Stimulated activated CD4-positive, alpha-beta T cell treated with anti-CD3 and anti-CD28 coated beads, TNF-alpha, amount 100 ng/mL, for 4 hours (primary cell): Measurements from ENCODE around the gene MIER2.

Experiments
- DNase-seq, 3 experiments: peaks; one replicate each; pipeline ENCODE4 v3.0.0-alpha.2; 2020; ENCODE audit warnings: low read depth in 3 of 3

MIER2 gene

DNA sequence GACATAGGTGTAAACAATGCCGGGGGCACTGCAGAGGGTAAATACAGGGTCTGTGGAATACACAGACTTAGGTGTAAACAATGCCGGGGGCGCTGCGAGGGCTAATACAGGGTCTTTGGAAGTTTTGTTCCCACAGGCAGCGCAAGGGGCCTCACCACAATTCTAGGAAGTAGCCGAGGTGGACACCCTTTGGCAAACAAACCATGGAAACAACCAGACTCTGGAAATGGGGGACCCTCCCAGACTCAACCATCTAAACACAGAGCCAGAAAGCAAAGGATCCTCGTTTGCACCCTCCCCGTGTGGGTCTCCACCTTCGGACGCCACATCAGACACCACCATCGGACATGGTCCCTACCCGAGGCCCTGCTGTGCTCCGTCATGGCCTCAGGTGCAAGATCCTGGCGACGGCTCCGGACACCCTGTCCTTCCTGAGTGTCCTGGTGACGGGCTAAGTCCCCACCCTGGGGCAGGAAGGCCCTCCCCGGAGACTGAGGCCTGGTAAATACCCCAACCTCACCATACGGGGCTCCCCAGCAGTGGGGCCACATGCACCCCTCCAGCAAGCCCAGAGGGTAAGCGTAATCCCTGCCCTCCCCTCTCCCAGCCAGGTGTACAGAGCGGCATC, 36.7 kb downstream of the MIER2 start:
- no peak for DNase-seq

DNA sequence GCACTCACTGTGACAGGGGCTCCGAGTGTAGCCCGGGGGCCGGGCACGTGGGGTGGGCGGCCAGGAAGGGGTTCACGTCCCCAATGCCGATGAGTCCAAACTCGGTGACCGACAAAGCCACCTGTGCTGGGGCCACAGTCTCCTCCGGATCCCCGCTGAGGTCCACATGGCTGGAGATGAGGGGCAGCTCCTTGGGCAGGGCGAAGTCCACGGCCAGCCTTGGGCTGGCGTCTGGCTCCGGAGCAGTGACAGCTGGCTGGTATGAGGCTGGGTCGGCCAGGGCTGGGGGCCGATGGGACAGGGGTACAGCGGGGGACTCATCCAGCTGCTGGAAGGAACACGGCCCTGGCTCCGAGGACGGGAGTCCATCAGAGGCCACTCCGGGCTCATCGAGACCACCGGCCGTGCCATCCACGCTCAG, 37.5 kb downstream of the MIER2 start:
- DNase-seq, result no peak

DNA sequence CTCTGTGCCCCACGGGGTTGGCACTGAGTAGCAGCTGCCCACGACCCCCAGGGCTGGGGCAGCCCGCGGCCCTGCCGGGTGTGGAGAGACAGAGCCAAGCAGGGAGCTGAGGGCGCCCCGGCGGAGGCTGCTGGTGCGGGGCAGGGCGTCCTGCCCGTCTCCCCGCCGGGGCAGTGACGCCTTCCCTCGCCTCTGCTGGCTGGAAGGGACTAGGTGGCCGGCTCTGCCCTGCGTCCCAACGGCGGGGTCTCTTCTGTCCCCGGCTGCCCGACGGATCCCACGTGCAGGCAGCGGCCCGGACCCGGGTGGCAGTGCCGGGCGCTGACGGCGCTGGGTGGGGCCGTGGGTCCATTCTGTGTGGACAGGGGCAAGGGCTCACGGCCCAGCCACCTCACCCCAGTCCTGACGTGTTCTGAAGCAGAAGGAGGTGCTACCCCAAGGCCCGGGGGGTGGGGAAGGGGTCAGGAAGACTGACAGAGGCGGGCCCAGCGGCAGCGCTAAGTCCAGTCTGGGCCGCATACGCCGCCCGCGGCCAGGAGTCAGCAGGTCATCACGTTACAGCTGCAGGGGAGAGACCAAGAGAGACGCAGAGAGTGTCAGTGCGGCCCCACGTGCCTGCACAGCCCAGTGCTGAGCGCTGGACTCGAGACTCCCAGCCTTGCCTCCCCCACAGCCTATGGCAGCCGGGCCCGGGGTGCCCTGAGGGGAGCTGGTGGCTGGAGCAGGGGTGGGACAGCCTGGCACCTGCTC, 38.3 kb downstream of the MIER2 start:
- no peak for DNase-seq

DNA sequence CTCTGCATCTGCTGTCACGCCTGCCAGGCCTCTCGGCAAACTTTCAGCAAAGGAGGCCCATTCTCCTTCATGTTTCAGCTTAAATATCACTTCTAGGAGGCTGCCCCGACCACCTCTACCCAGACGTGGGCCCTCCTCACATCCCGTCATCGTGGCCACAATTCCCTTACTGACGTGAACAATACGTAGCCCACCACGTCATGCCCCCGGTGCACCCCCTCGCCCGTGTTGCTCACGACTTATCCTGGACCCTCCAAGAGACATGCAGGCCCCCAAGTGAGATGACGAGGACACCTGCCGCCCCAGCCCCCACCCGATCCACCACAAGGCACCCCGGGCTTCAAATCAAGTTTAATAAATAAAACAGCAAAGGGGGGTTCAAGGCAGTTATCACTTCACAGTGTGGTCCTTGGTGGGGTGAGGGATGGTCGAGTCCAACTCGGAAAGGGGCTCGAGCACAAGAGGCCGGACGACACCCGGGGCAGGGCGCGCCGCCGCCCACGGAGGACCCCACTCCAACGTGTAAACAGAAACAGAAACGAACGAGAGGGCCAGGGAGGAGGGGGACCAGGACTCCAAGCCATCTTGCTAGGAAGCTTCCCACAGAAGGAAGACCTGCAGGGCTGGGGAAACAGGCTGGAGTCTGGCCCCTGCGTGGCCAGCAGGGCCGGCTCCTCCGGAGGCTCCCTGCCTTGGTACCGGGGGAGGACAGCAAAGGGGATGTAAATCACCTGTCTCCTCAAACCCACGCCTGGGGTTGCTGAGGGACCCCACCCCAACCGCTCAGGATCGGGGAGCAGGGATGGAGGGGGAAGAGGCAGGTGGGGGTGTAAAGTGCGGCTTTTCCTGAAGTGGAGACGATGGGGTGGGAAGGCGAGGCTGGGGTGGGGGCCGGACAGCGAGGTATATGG, 39.1 kb downstream of the MIER2 start:
- no peak for DNase-seq

DNA sequence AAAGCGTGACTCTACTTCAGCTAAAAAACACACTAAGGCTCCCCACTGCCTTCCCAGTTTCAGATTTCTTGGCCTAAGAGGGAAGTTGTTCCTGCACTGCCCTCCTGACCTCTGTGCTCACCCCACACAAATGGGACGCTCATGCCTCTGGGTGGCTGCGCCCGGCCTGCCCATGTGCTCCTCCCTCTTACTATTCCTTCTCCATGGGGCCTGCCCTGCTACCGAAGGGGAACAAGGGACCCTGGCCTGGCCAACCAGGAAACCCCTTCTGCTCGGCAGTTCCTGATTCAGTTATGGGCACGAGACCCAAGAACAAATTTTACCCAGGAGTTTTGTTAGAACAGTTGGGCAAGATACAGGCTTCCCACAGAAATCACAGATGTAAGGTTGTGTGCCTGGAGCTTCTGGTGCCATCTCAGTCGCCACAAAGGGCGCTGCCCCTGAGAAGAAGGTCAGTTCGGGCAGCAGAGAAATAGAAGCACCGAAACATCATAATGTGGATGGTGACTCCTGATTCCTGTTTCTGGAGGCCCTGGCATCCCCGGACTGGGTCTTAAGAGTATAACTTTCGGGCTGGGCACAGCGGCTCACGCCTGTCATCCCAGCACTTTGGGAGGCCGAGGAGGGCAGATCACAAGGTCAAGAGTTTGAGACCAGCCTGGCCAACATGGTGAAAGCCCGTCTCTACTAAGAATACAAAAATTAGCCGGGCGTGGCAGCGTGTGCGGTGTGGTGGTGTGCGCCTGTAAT, 47.9 kb downstream of the MIER2 start:
- DNase-seq, result no peak

DNA sequence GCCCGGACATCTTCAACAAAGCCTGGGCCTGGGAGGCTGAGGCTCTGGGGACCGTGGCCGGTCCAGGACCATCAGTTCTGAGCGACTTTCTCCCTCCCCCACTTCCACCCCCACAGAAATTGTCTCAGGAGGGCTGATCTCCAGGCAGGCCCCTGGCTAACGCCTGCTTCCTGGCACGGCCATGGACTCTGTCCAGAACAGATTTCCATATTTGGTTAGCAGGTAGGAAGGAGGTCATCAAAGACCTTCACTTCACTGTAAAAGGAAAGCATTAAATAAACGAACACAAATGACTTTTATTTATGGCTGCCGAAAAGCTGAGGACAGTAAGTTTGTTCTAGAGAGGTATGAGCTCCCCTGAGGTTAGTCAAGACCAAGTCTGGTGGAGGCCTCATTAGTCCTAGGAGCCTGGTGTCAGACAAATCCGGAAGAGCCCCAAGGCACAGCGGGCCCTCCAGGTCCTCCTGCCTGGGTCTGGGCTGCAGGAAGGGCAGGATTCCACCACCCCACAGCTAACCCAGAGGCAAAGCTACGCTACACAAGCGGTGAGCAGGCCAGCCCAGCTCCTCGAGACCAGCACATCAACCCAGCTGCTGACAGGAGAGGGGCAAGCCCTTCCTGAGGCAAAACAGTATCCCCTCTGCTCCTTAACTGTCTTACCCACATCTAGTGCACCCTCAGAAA, 48.8 kb downstream of the MIER2 start:
- no peak for DNase-seq

DNA sequence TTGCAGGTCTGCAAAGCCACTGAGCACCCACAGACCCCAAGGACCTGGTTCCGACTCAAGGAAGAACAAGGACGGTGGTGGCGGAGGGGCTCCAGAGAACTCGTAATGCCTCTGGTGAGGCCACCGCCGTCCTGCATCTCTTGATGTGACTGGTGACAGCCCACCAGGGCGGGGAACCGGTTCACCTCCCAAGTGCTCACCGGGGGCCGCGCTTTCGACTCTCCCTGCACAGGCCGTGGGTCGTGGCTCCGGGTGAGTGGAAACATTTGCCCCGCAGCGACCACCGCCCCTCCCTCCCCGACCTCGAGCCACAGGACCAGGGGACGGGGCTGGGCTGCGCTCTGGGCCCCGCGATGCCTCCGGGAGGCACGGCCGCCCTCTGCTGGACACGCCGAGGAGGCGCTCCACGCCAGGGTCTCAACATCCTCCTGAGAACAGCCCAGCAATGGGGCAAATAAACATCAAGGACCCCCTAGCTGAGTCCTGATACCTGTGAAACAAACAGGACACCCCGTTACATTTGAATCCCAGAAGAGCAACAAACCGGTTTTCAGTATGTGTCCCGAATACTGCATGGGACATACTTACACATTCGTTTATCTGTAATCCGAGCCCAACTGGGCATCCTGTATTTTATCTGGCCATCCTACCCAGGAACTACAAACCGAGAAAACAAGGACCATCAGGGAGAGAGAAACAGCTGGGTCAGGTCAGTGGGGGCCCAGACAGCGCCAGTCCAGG, 49.5 kb downstream of the MIER2 start:
- DNase-seq, result peak in 2 of 3 experiments; percentile 13 to 29

DNA sequence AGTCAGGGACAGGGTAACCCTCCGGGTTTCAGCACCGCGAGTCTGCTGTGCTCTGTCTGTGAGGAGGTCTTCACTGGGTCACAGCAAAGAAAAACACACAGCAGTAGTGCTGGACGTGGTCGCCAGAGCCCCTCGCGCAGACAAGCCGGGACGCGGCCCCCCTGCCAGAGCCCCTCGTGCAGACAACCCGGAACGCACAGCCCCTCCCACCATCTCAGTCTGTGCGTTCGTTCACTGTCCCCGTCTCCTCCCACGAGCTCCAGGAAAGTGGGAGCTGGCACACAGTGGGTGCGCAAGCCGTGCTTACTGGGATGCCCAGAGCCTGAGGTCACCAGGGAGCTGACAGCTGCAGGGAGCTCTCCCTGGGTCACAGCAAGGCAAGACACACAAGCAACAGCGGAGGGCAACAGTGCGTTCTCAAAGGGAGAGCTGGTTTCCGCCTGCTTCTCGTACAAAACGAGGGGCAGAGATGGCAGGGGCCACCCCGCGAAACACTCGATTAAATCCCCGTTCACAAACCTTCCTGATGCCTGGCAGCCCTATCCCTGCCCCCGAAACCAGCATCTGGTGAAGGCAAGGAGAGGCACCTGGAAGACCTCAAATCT, 50.2 kb downstream of the MIER2 start:
- no peak for DNase-seq

DNA sequence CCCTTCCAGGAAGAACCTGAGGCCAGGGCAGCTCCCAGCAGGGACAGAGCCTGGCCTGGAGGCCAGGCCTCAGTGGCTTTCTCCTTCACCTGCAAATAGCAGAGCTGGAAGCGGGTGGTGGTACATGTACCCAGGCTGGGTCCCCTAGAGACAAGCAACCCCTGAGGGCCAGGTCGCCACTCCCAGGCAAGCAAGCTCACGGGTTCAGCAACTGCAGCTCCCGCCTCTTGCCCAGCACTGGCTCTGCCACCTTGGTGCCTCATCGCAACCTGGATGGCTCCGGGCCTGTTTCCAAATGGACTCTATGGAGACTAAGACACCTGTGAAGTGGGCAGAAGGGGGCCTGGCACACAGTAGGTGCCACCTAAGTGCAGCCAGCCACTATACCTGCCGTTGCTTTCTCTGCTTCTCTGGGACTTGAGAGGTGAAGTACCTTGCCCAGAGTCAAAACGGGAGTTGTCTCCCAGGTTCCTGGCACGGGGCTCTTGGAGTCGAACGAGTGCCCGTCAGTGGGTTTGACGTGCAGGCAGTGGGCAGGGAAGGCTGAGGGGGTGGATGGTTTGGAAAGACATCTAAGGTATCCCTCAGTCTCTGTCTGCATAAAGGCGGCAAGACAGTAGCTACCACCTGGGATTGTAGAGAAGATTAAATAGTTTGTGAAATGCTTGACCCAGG, 51.0 kb downstream of the MIER2 start:
- no peak for DNase-seq

DNA sequence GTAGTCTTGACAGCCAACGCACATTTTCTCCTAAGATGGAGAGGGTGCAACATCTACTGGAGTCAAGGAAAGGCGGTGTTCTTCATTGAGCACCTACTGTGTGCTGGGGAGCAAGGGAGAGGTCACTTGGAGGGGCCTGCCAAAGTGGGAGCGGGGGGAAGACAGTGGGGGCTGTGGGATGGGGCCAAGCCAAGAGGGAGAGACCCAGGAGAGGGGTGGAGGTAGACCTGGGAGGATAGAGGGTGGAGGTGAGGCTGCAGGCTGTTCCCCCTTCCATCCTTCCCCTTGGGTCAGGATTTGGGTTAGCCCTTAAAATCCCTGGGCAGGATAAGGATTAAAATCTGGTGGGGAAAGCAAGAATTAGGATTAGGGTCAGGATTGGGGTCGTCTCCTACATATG, 51.6 kb downstream of the MIER2 start:
- DNase-seq, result no peak

DNA sequence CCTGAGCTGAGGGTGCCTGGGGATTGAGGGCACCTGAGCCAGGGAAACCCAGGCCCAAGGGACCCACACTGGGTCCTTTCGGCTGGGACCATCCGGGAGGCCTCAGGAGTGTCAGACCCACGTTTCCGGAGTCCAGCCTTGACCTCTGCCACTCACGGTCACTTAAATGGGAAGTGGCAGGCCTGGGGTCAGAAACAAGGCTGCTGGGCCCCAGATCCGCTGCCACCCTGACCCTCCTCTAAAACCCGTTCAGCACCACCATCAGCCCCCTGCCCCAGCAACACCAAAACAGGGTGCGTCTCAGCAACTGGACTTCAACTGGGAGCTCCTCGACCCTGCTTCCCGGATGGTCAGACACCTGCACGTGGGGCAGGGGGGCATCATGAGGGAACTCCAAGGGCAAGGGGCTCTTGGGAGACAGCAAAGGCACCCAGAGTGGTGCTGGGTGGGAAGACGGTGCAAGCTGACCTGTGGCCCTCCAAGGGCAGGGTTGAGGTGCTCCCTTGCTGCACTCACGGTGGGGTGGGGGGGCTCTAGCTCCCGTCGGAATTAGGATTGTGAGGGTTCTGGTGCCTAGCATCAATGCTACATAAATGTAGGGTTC, 52.2 kb downstream of the MIER2 start:
- no peak for DNase-seq

DNA sequence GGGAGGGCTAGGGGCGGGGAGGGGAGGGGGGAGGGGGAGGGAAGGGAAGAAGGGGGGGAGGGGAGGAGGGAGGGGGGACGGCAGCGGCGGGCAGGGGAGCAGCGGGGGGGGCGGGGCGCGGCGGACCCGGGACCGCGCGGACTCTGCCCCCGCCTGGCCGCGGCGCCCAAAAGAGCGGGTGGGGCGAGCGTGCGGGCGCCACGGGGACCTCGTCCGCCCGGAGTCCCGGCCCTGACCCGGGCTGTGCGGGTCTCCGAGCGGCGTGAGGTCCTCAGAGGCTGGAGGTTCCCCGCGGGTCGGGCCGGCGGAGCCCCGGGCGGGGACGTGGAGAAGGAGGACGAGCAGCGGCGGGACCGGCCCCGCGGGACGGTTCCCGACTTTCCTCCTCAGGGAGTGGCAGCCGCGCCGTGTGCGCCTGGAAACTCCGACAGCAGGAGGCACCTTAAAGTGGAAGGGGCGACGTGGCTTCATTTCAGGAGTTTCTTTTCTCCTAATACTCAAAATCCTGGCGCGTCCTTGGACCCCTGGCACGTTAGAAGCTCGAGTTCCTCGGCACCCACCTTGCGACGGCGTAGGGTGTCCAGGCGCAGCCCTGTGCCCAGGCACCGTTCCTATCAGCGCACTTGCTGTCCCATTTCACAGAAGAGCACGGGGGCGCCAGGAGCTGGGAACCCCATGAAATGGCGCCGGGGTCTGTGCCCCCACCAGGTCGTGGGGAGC, 52.9 kb downstream of the MIER2 start:
- DNase-seq, result no peak

DNA sequence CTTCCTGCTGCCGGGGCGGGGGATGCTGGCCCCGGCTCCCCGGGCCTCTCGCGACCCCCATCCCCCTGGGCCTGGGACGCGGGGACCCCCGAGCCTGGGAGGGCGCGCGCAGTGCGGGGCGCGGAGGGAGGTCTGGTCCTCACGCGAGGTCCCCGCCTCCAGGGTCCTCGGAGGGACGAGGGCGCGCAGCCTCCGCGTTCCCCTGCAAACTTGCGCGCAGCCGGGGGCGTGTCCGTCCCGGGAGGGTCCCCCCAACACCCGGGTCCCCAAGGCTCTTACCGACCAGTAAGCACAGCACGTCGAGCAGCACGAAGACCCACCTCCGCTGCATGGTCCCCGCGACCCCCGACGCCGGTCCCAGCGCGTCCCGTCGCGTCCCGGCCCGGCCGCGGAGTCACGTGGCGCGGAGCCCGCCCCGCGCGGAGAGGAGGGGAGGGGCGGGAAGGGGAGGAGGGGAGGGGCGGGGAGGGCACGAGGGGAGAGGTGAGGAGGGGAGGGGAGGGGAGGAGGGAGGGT, 53.5 kb downstream of the MIER2 start, which contains the start of gene PLPP2:
Gene PLPP2 (minus strand): TSS at position 398 of the 516 bp plus-strand sequence. CDS start 67 bp downstream, at position 331.
- DNase-seq, result no peak

DNA sequence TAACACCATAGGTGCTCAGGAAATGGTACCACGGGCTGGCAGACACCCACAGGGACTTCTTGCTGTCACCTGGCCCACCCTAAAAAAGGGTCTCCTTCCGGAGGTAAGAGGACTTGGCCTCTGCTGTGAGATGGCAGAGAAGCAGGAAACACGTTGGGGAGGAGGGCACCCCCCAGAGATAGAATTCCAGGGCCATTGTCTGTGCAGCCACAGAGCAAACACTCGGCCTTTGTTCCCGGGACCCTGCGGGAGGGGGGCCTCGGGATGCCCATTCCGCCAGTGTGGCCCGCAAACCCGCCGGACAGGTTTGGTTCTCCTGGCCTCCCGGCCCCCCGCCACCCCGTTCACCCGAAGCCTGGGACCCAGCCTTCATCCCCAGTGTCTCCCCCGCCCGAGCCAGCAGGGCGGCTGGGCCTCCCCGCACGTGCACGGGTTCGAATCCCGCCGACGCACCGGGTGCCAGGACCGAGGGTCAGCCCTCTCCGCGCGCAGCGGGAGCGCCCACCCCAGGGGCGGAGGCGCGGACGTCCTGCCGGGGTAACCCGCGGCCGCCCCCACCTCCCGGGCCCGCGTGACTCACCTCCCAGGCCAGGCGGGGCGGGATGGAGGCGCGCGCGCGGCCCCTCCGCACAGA, 54.1 kb downstream of the MIER2 start:
- no peak for DNase-seq

DNA sequence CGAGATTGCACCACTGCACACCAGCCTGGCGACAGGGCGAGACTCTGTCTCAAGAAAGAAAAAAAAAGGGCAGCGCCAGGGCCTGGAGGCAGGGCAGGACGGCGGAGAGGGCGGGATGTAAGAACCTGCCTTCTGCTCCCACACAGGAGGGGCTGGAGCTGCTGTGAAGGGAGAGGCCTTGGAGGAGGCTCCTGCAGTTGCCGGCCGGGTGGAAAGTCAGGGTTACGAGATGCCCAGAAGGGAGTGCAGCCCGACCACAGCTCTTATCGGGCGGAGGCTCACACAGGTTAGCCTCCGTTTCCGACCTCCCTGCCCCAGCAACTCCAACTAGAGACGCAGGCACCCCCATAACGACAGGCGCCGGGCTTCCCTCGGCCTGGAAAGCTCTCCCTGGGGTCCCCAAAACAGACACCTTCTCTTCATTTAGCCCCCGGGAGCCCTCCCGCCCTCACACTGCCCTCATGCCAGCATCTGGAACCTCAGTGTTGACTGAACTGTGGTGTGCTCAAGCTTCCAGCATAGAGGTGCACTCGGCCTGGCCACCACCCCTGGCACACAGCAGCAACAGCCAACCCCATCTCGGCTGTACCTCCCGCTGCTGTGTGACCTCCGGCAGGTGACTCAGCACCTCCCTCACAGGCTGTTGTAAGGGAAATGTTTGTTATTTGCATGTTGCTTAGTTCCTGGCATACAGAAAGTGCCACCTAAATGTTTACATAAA, 54.8 kb downstream of the MIER2 start:
- DNase-seq, result peak in 1 of 3 experiments; percentile 21

DNA sequence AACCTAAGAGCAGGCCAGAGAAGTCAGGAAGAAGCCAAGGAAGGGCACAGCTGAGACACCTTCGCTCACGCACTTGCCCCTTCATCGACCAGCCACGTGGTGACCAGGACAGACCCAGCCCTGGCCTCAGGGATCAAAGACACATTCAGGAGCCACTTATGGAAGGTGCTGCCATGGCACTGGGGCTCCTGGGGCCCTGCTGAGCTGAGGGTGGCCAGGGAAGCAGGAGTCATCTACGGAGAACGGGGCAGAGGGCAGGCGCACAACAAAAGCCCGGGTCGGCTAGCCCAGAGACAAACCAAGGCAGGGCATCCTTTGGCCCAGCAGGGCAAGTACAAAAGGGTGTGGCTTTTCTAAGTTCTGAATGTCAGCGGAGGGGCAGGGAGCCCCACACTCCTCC, 55.7 kb downstream of the MIER2 start:
- DNase-seq, result no peak

DNA sequence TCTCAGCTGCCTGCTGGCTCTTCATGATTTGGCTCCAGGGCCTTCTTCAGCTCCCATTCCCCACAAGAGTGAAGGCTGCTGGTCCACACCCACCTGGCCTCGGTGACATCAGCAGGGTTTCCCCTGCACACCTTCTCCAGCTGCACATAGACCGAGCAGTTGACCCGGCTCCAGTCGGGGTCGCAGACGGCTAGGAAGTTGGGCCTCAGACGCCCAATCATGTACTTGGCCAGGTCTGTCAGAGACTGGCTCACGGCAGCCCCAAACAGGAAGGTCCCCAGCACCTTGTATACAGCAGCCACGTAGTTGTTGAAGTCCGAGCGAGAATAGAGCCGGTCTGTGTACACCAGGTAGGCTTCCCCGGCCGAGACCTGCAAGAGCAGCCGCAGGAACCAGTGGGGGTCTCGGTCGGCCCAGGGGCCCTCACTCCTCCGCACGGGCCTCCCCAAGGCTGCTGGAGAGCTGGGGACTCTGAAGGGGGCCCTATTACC, 57.2 kb downstream of the MIER2 start:
- no peak for DNase-seq
